Measurements from ENCODE around the gene PAK5. TPM values are rescaled to one million over a fixed set of nuclear protein-coding genes. Genes with fewer than 3 reads are reported as not detected.

The PAK5 gene
- total and polyA plus RNA-seq, 8 donors = 1.0 to 2.0 (median 1.5) TPM

- H3K4me3 ChIP-seq = no peak overlapping the region
- H3K27me3 ChIP-seq = no peaks in the 10 kb centered on the region
- H3K9me3 ChIP-seq = no peaks in the 10 kb centered on the region
- no peak for ATAC-seq
- H3K4me1 ChIP-seq = no peaks in the 10 kb centered on the region
- intact Hi-C loops (cut with DNase I) = no loop called here
- H3K27ac ChIP-seq = no peak overlapping the region
- TF ChIP-seq CTCF (IDR thresholded peaks at IDR 0.05) = no peak
- H3K36me3 ChIP-seq = no peaks in the 10 kb centered on the region
- DNase-seq = no peak
- FAIRE-seq = no peak
- WGBS, 2 donors = 68 to 82% methylated on average over 7 of the region's 7 CpGs
These were observed 264.7 kb downstream of the PAK5 start for GRCh38 chr20:9574181-9574580.

- WGBS, 2 donors = 28% methylated on average over 13 of the region's 13 CpGs
- peak in 1 of 4 donors; percentile 18 for ATAC-seq
- TF ChIP-seq CTCF (IDR thresholded peaks at IDR 0.05) = no peak
- no peak for FAIRE-seq
- H3K4me1 ChIP-seq = no peaks in the 10 kb centered on the region
- H3K27me3 ChIP-seq = no peaks in the 10 kb centered on the region
- no peaks in the 10 kb centered on the region for H3K36me3 ChIP-seq
- H3K27ac ChIP-seq = no peak overlapping the region
- DNase-seq = peak in 1 of 6 donors; percentile 33
- intact Hi-C loops (cut with DNase I) = no loop called here
- no peaks in the 10 kb centered on the region for H3K9me3 ChIP-seq
- H3K4me3 ChIP-seq = no peak overlapping the region
These were observed 265.3 kb downstream of the PAK5 start for GRCh38 chr20:9573335-9574151.

GRCh38 chr20:9572670-9573069, 266.2 kb downstream of the PAK5 start:
- no peak for TF ChIP-seq CTCF (IDR thresholded peaks at IDR 0.05)
- 22 to 23% methylated on average over 2 of the region's 2 CpGs for WGBS, 2 donors
- intact Hi-C loops (cut with DNase I) = no loop called here
- ATAC-seq = no peak
- Histone ChIP-seq H3K27ac (no peak overlapping the region), H3K4me3 (no peak overlapping the region), H3K36me3 (no peaks in the 10 kb centered on the region), H3K9me3 (no peaks in the 10 kb centered on the region), H3K27me3 (no peaks in the 10 kb centered on the region), H3K4me1 (no peaks in the 10 kb centered on the region)
- DNase-seq = no peak
- FAIRE-seq = no peak

GRCh38 chr20:9571783-9572182, 267.1 kb downstream of the PAK5 start:
- ATAC-seq (no peak), FAIRE-seq (no peak), DNase-seq (no peak)
- no peaks in the 10 kb centered on the region for H3K36me3 ChIP-seq
- intact Hi-C loops (cut with DNase I) = no loop called here
- no peak overlapping the region for H3K4me3 ChIP-seq
- no peaks in the 10 kb centered on the region for H3K27me3 ChIP-seq
- 45 to 53% methylated on average over 3 of the region's 3 CpGs for WGBS, 2 donors
- TF ChIP-seq CTCF (IDR thresholded peaks at IDR 0.05) = no peak
- H3K4me1 ChIP-seq = no peaks in the 10 kb centered on the region
- H3K27ac ChIP-seq = no peak overlapping the region
- H3K9me3 ChIP-seq = no peaks in the 10 kb centered on the region

GRCh38 chr20:9570612-9571011, 268.3 kb downstream of the PAK5 start:
- no peak overlapping the region for H3K4me3 ChIP-seq
- no peaks in the 10 kb centered on the region for H3K4me1 ChIP-seq
- DNase-seq (no peak), FAIRE-seq (no peak), ATAC-seq (no peak)
- H3K27ac ChIP-seq = no peak overlapping the region
- no peak for TF ChIP-seq CTCF (IDR thresholded peaks at IDR 0.05)
- H3K9me3 ChIP-seq = no peaks in the 10 kb centered on the region
- WGBS, 2 donors = 62 to 68% methylated on average over 2 of the region's 2 CpGs
- intact Hi-C loops (cut with DNase I) = no loop called here
- H3K36me3 ChIP-seq = no peaks in the 10 kb centered on the region
- no peaks in the 10 kb centered on the region for H3K27me3 ChIP-seq
